PC-9 (cell line): ENCODE measurements around the gene RBM39. TPM values are rescaled to one million over a fixed set of nuclear protein-coding genes. Genes with fewer than 3 reads are reported as not detected.
"Not testable (repeated sequence)": the region's sequence is repeated elsewhere in the genome, so short reads cannot be mapped to it uniquely, and the experiment has no call there.

Experiments
- BruUV-seq: library from RNA; stranded (reverse); fragments of 400-500 nt; replicated peaks from 2 replicates; lab custom pipeline; 2021; lab: Mats Ljungman, UMichigan
- CTCF ChIA-PET: fragments of 300-600 bp; sonication (Branson Sonifier 250); formaldehyde crosslinking; loops from one replicate; lab custom pipeline; 2022; ENCODE audit warnings: antibody characterized with exemption; lab: Charles Lee
- POLR2A ChIA-PET: fragments of 300-600 bp; sonication (Branson Sonifier 250); formaldehyde crosslinking; loops from one replicate; lab custom pipeline; 2022; ENCODE audit warnings: antibody characterized with exemption; ENCODE audit not compliant: unreplicated experiment; lab: Charles Lee
- DNase-seq, 2 experiments: peaks; one replicate each; pipeline versions ENCODE4 v3.0.0 to v3.0.0-alpha.2; 2015 to 2022; ENCODE audit warnings: mixed read lengths in 1 of 2
- H2AFZ ChIP-seq: fragments of 200-600 bp; sonication (generic); 2 replicates; pipeline ENCODE4 v1.8.1; 2017; ENCODE audit warnings: antibody characterized with exemption
- H3F3A ChIP-seq: fragments of 200-600 bp; sonication (generic); 2 replicates; pipeline ENCODE4 v1.8.1; 2017; ENCODE audit warnings: antibody characterized with exemption, mild to moderate bottlenecking, low read depth; ENCODE audit not compliant: insufficient read depth
- H3K27ac ChIP-seq: fragments of 200-600 bp; sonication (generic); 2 replicates; pipeline ENCODE4 v1.6.1; 2016; ENCODE audit warnings: mixed run types
- H3K27me3 ChIP-seq: fragments of 200-600 bp; sonication (generic); 2 replicates; pipeline ENCODE4 v1.6.1; 2016; ENCODE audit warnings: low read depth, mixed run types; ENCODE audit not compliant: insufficient read depth
- H3K36me3 ChIP-seq: fragments of 200-600 bp; sonication (generic); 2 replicates; pipeline ENCODE4 v1.6.1; 2016; ENCODE audit warnings: low read depth, mixed run types
- H3K4me1 ChIP-seq: fragments of 200-600 bp; sonication (generic); replicated peaks from 2 replicates; pipeline ENCODE4 v1.6.1; 2016; ENCODE audit warnings: mixed run types; ENCODE audit not compliant: insufficient read depth
- H3K4me2 ChIP-seq: fragments of 200-600 bp; sonication (generic); 2 replicates; pipeline ENCODE4 v1.6.1; 2017; ENCODE audit warnings: mixed run types
- H3K4me3 ChIP-seq: fragments of 200-600 bp; sonication (generic); 2 replicates; pipeline ENCODE4 v1.6.1; 2016; ENCODE audit warnings: mixed run types
- H3K79me2 ChIP-seq: fragments of 200-600 bp; sonication (generic); 2 replicates; pipeline ENCODE4 v1.6.1; 2017; ENCODE audit warnings: low read depth, mixed run types
- H3K9me2 ChIP-seq: fragments of 200-600 bp; sonication (generic); 2 replicates; pipeline ENCODE4 v1.8.1; 2017; ENCODE audit warnings: mild to moderate bottlenecking; ENCODE audit not compliant: insufficient read depth
- H3K9me3 ChIP-seq: fragments of 200-600 bp; sonication (generic); 2 replicates; pipeline ENCODE4 v1.8.1; 2016; ENCODE audit warnings: low read depth; ENCODE audit not compliant: insufficient read depth
- H4K20me1 ChIP-seq: fragments of 200-600 bp; sonication (generic); 2 replicates; pipeline ENCODE4 v1.8.1; 2017; ENCODE audit not compliant: insufficient read depth
- CTCF ChIP-seq: fragments of 200-600 bp; sonication (generic); conservative IDR thresholded peaks from 2 replicates; pipeline ENCODE4 v1.6.1; 2017; ENCODE audit warnings: mixed run types, antibody characterized with exemption, mild to moderate bottlenecking, moderate library complexity
- EZH2 ChIP-seq: fragments of 200-600 bp; sonication (generic); IDR thresholded peaks from 2 replicates; pipeline ENCODE4 v1.8.0; 2017; ENCODE audit warnings: antibody characterized with exemption, low read depth
- intact Hi-C: fragments of 100-400 bp; cut with micrococcal nuclease; formaldehyde crosslinking; loops from one replicate; pipeline ENCODE4 v1.10.0; 2022; ENCODE audit not compliant: unreplicated experiment
- total RNA-seq: library from RNA; stranded (reverse); gene quantifications from 2 replicates; pipeline ENCODE4 v1.2.3, GENCODE V29; 2021

Gene RBM39
- total RNA-seq, 1 experiment from 2014 or later = 379 TPM

DNA sequence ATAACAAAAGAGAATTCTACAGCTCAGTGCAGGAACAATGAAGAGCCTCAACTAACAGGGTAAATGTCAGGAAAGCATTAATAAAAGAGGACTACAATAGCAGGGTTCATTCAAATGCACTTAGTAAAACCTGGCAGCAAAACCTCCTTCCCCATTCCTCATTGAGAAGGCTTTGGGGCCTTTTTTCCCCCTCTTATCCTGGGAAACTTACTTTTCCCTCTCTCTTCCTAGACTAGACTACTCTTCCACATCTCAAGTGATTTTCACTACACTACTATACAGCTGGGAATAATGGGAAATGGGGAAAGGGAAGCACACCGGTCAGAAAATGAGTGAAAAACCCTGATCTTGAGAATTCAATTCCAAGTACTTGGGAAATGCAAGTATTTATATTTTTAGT is 32.8 kb downstream of the RBM39 start:
- POLR2A ChIA-PET = interaction anchor here (0.7 kb wide), 1 partner anchor 19 kb away, joined by 5 read pairs; no protein-coding TSS in a partner anchor
- H3K27ac ChIP-seq = peak overlapping the region; percentile 24; the same call in 1 of the 2 replicates
- CTCF ChIA-PET = no interaction called here
- peaks cover 65% of the 10 kb centered on the region for H3K79me2 ChIP-seq
- no peak for DNase-seq
- H4K20me1 ChIP-seq = peaks cover 95% of the 10 kb centered on the region
- TF ChIP-seq CTCF (no peak), EZH2 (no peak)
- H3K4me2 ChIP-seq = no peak overlapping the region
- no TSS peak for BruUV-seq
- H3F3A ChIP-seq = peaks cover 97% of the 10 kb centered on the region
- no peak overlapping the region for H2AFZ ChIP-seq
- H3K27me3 ChIP-seq = no peaks in the 10 kb centered on the region
- peaks cover 86% of the 10 kb centered on the region for H3K36me3 ChIP-seq
- intact Hi-C loops = no loop called here
- no peaks in the 10 kb centered on the region for H3K9me3 ChIP-seq
- H3K4me1 ChIP-seq = no peaks in the 10 kb centered on the region
- H3K4me3 ChIP-seq = no peak overlapping the region
- H3K9me2 ChIP-seq = no peaks in the 10 kb centered on the region

DNA sequence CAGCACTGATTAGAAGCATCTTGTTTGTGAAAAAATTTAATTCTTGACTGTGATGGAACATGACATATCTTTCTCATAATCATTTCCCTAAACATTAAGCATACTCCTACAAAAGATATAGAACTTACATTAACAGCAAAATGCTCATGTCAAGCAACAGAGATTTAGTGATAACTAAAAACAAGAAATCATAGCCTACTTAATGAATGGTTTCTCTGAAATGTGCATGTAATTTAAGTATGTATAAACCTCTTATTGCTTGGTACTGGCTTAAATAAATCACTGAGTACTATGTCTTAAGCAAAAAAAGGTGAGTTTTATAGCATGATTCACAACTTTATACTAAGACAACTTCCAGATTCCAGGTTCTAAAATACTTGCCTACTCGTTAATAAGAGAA is 33.6 kb downstream of the RBM39 start:
- H3K4me3 ChIP-seq = no peak overlapping the region
- H3K27me3 ChIP-seq = no peaks in the 10 kb centered on the region
- peaks cover 67% of the 10 kb centered on the region for H3K79me2 ChIP-seq
- no peak for TF ChIP-seq EZH2
- H3F3A ChIP-seq = peaks cover 97% of the 10 kb centered on the region
- no peak for DNase-seq
- no peak overlapping the region for H3K4me2 ChIP-seq
- H3K9me3 ChIP-seq = no peaks in the 10 kb centered on the region
- no peak overlapping the region for H2AFZ ChIP-seq
- no peaks in the 10 kb centered on the region for H3K4me1 ChIP-seq
- intact Hi-C loops = no loop called here
- no TSS peak for BruUV-seq
- H3K27ac ChIP-seq = no peak overlapping the region; the same call in 1 of the 2 replicates
- H4K20me1 ChIP-seq = peaks cover 95% of the 10 kb centered on the region
- H3K9me2 ChIP-seq = no peaks in the 10 kb centered on the region
- CTCF ChIA-PET = no interaction called here
- POLR2A ChIA-PET = no interaction called here
- peaks cover 87% of the 10 kb centered on the region for H3K36me3 ChIP-seq

GRCh38 chr20:35706591-35707529 is 35.2 kb downstream of the RBM39 start:
- Histone ChIP-seq H3K79me2 (peaks cover 57% of the 10 kb centered on the region), H3K36me3 (peaks cover 79% of the 10 kb centered on the region), H3F3A (peaks cover 100% of the 10 kb centered on the region), H4K20me1 (peaks cover 98% of the 10 kb centered on the region)
- ChIA-PET POLR2A (interaction anchor here (0.6 kb wide), 1 partner anchor 275 kb away, joined by 3 read pairs; no protein-coding TSS in a partner anchor), CTCF (interaction anchor here (0.6 kb wide), 1 partner anchor 378 kb away, joined by 3 read pairs; no protein-coding TSS in a partner anchor)
- H3K4me2 ChIP-seq, H3K9me3 ChIP-seq, H3K4me3 ChIP-seq, H3K4me1 ChIP-seq, DNase-seq, intact Hi-C loops, H3K27ac ChIP-seq, H3K9me2 ChIP-seq, H2AFZ ChIP-seq, BruUV-seq, H3K27me3 ChIP-seq: not testable (repeated sequence)

GRCh38 chr20:35705894-35706293 is 36.2 kb downstream of the RBM39 start:
- H2AFZ ChIP-seq, H3K27me3 ChIP-seq, H3K4me2 ChIP-seq, BruUV-seq, CTCF ChIA-PET, H3K9me2 ChIP-seq, intact Hi-C loops, H3K27ac ChIP-seq, DNase-seq, H3K4me3 ChIP-seq, H3K4me1 ChIP-seq, H3K9me3 ChIP-seq: not testable (repeated sequence)
- peaks cover 100% of the 10 kb centered on the region for H3F3A ChIP-seq
- H3K36me3 ChIP-seq = peaks cover 74% of the 10 kb centered on the region
- POLR2A ChIA-PET = interaction anchor here (0.6 kb wide), 1 partner anchor 276 kb away, joined by 3 read pairs; no protein-coding TSS in a partner anchor
- H4K20me1 ChIP-seq = peaks cover 96% of the 10 kb centered on the region
- H3K79me2 ChIP-seq = peaks cover 51% of the 10 kb centered on the region
